Myocyte (in vitro differentiated cells): ENCODE measurements around the gene PDE6D. TPM values are rescaled to one million over a fixed set of nuclear protein-coding genes. Genes with fewer than 3 reads are reported as not detected.
"Not testable (repeated sequence)": the region's sequence is repeated elsewhere in the genome, so short reads cannot be mapped to it uniquely, and the experiment has no call there.

ENCODE experiments used
- DNase-seq: peaks from one replicate; pipeline ENCODE4 v3.0.0-alpha.2; 2012; ENCODE audit warnings: low read depth
- total RNA-seq: library from RNA; depleted of rRNA; stranded (reverse); fragments of >200 nt; gene quantifications from 2 replicates; pipeline ENCODE4 v1.2.3, GENCODE V29; 2014

Gene PDE6D
- total RNA-seq, 1 donor from 2014 or later = 22.2 TPM

DNA sequence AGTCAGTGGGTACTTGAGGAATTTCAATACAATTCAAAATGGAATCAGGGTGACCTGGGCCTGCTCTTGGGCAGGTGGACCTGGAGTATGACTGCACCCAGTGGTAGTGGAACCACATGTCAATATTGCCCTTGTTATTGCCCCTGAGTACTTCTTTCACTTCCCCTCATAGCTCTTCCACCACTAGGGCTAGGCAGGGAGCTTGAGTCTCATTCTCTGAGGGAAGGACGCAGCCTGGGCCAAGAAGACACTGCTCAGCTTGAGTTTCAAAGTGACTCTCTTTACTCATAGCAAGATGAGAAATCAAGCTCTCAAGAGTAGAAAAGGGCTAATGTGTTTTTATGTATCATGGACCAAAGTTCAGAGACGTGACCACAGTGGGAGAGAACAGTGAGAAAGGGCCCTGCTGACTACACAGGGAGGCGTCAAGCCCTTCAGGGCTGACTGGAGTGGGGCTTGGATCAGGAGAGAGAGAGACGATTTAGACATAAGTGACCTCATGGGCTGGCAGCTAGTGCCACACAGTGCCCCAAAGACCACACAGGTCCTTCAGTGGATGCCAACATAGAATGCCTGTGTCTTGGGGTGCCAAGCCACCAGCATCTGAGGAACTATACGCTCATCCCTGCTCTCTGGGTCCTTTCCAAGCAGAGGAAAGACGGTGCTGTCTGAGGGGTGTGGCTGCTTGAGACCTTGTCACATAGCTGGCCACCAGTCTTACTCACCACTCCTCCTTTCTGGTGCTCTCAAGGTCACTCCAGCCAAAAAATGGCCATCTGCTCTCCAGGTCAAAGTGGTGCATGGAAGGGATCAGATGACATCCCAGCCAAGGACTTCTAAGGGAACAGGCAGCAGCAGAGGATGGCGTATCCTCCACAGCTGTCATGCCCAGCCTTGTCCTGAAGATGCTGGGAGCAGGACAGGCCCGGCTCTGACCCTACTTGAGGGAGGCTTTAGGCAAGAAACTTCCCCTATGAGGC is 59.8 kb downstream of the PDE6D start:
- peak; percentile 92 for DNase-seq

DNA sequence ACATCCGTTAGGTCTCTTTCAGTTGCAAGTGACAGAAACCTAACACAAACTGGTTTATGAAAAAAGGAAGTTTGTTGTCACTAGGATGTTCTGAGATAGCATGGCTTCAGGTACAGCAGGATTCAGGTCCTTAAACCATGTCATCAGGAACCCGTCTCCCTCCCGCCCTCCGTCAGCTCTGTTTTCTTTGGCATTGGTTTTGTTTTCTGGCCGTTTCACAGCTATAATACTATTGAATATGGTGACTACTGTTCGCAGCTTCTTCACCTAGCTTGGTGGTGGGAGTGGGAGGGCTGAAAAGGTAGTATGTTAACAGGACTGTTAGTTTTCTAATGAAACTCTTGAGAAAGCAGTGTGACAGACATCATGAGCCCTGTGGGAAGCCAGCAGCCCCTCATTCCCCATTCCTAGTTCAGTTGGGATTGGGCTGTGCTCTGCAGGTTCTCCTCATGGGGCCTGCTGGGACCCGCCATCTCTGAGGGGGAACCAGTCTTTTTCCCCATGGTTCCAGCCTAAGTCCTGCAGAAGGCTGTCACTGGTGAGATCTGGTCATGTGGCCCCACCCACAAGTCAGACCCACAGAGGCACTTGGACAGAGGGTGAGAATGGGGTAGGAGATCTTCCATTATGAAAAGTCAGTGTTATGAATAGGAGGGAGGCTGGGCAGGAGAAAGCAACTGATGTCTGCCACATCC is 60.6 kb downstream of the PDE6D start:
- DNase-seq = no peak

DNA sequence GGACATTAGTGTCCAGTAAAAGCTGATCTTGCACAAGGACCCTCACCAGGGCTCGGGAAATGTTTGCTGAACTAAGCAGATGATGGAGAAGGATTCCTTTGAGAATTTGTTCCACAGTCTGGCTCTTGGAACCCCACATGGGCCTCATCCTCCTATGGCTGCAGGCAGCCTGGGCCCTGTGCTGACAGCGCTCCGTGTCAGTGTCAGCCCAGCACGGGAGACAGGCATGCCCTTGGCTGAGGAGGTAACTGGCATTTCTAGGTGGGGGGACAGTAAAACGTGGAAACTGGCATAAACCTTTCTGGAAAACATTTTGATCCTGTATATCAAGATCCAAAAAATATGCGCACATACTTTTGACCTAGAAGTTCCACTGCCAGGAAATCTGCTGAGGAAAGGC is 62.3 kb downstream of the PDE6D start:
- no peak for DNase-seq

DNA sequence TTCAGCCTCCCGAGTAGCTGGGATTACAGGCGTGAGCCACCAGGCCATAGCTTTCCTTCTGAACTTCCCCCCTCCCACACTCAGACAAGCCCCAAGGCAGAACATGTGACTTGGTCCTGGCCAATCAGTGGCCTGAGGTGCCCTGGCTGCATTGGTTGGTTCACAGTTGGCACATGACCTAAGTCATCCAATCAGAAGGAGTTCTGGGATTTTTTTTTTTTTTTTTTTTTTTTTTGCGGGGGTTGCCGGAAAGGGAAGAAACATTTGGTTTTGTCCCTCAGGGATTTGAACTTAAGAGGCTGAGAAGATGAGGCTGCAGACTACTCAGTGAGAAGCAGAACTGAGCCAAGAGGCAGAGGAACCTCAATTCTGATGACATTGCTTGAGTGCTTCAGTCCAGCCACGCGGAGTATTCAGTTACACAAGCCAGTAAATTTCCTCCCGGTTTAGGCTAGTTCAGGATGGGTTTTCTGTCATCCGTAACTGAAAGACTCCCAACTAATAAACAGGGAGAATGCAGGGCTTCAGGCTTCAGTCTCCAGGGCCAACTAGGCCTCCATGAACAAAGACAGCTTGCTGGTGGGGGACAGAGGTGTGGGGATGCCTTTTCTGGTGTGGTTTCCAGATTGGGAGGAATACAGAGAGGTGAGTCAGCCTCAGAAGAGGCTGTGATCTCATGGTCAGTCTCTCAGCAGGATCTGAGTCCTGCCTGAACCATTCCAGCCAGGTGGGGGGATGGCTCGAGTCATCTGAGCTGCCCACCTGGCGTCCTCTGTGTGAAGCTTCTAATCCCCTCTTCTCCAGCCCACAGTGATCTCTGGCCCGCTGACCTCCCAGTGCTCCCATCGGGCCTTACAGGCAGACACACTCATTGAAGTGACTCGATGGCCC is 63.6 kb downstream of the PDE6D start:
- peak; percentile 65 for DNase-seq

DNA sequence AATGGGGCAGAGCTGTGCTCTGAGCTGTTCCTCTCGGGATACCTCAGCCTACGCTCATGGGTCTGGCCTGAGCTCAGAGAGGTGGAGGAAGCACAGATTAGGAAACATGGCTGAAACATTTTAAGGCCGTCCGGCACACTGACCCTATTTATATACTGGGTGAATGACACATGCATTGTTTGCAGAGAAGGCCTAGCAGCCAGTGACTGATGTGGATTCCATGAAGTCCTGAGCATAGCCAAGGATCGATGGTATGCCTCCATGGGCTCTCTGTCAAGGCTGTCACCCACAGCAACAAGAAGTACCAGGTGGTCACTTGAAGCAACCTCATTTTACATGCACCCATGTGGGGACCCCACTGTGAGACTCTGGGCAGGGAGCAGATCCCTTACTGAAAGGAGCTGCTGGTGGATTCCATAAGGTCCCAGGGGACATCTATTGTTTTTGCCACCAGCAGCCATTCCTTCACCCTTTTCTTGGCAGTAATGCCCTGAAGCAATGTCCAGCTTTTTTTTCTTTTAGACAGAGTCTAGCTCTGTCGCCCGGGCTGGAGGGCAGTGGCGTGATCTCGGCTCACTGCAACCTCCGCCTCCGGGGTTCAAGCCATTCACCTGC is 64.3 kb downstream of the PDE6D start:
- peak; percentile 90 for DNase-seq

GRCh38 chr2:231715988-231716616 is 65.0 kb downstream of the PDE6D start:
- DNase-seq = peak; percentile 20

- no peak for DNase-seq
Observed at GRCh38 chr2:231715499-231715837, 65.6 kb downstream of the PDE6D start.

DNA sequence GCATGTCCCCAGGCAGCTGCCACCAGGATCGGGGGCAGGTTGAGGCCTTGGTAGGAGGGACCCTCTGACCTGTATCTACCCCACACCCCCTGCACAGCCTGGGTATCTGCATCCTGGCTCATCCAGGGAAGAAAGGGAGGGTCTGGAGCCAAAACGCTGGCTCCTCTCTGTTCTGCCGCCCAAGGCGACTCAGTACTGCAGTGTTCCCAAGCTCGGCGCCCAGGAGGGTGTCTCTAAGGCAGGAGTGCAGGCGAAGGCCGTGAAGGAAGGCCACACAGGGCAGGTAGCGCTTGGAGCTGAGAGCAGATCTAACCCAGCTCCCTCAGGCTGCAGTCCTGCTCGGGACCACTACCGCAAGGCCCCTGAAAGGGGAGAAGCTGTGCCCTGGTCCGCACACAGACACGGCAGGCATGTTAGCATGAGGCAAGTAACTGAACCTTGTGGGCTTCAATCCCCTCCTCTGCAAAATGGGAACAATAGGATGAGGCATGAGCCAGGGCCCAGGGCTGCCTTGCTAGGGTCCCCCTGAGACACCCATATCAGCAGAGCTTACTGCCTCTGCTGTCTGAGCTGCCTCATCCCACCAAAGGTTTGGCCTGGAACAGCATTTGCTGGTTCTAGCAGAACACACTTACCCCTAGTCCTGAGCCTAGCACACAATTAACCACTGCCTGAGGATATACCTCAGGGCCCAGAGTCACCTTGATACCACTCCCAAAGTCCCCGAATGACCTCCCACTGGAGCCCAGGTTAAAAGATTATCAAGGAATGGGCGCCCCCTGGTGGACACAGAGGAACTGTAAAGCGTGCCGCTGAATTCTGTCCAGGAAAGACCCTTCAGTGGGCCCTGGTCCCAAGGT is 66.2 kb downstream of the PDE6D start:
- DNase-seq = peak; percentile 76

GRCh38 chr2:231713730-231714638 is 67.1 kb downstream of the PDE6D start:
- peak; percentile 92 for DNase-seq

DNA sequence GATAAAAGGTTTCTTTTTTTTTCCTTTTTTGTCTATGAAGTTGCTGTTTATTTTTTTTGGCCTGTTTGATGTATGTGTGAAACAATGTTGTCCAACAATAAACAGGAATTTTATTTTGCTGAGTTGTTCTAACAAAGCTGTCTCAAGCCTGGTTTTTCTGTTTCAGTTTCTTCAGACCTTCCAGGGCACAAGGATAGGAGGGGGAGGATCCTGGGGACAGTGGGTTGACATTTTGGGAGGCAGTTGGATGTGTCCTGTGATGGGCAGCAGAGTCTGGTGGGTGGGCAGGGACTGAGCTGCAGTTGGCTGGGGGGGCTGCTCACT is 67.7 kb downstream of the PDE6D start:
- not testable (repeated sequence) for DNase-seq

DNA sequence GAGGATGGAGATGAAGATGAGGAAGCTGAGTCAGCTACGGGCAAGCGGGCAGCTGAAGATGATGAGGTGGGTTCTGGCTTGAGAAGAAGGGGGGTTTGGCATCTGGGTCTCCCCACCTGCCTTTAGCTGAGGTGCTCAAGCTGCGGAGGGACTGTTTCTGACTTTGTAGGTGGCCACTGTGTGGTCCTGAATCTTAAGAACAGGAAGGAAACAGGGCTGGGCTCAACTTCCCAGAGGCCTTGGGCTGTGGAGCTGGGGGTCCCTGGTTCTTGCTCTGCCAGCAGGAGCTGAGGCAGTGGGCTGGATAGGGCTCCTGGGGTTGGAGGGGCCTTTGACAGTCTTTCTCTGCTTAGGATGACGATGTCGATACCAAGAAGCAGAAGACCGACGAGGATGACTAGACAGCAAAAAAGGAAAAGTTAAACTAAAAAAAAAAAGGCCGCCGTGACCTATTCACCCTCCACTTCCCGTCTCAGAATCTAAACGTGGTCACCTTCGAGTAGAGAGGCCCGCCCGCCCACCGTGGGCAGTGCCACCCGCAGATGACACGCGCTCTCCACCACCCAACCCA is 68.5 kb downstream of the PDE6D start:
- not testable (repeated sequence) for DNase-seq

- DNase-seq = no peak
Observed at GRCh38 chr2:231711677-231712450, 69.2 kb downstream of the PDE6D start.

- DNase-seq = peak; percentile 50
Observed at GRCh38 chr2:231710799-231711676, 70.0 kb downstream of the PDE6D start.

DNA sequence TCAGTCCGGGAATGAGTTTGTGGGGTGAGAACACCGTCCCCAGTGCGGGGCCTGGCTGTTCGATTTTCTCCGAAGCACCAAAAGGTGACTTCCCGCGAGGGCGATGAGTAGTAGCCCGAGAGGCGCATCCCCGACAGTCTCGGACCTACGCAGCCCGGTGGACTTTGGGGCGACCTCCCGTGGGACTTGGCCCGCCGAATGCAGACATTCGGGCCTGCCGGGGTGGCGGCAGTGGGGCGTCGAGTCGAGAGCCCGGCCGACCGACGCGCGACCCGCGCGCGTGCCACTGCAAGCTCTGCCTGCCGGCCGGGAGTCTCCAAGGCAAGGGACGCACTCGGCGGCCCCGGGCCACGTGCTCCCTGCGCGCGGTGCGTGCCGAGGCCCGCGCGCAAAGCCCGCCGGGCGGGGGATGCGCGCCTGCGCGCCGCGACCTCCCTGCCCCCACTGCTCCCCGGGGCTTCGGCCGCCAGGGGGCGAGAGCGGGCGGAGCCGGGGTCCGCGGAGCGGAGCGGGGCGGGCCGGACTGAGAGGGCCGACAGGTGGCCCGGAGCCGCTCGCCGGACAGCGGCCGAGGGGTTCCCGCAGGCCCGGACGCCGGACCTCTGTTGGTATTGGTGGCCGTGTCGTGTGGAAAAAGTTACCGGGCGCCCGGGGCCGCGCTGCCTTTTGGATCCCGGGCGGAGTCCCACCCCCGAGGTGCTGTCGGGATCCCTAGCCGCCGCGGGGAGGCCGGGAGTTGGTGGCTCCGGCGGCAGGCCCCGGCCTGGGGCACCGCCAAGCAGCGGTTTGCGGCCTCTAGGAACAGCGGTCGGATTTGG is 70.9 kb downstream of the PDE6D start:
- peak; percentile 88 for DNase-seq

- DNase-seq = peak; percentile 69
Observed at GRCh38 chr2:231709636-231709980, 71.5 kb downstream of the PDE6D start.
